WI38 (cell line): ENCODE results near the gene GPR137B.

Experiments
- H3K4me3 ChIP-seq: 2 replicates; pipeline ENCODE4 v1.5.1; 2011; ENCODE audit warnings: low read depth, mild to moderate bottlenecking, control low read depth, low read length
- TF ChIP-seq, protein P1 (sequence below): IDR thresholded peaks from 2 replicates; pipeline ENCODE4 v1.5.1; 2012; ENCODE audit warnings: low read depth, mild to moderate bottlenecking, control low read depth, low read length

GPR137B gene

DNA sequence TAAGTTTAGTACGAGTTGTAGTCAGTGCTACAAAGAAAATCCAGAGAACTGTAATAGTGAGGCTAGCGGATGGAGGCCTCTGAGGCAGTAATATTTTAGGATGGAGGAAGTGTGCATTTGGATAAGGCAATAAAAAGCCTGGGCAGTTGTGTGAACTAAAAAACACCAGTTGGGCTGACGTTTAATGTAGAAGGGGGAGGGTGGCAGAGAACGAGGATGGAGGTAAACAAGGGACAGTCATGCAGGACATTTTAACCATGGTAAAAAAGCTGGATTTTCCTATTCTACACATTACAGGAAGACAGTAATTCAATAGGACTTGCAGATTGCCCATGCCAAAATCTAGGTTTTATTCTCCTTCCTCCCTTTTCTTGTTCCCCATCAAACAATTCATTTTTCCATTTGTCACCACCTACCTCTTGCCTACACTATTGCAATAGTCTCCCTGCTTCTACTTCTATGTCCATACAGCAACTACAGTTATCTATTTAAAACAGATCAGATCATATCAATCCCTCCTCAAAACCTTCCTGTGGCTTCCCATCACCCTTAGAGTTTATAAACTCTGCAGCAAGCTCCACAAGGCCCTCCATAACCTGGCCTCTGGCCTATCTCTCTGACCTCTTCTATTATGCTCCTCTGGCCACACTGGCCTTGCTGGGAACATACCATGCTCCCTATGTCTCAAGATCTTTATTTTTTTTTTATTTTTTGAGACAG, 111.7 kb downstream of the GPR137B start:
- H3K4me3 ChIP-seq: no peak overlapping the region
- TF ChIP-seq, protein P1, sequence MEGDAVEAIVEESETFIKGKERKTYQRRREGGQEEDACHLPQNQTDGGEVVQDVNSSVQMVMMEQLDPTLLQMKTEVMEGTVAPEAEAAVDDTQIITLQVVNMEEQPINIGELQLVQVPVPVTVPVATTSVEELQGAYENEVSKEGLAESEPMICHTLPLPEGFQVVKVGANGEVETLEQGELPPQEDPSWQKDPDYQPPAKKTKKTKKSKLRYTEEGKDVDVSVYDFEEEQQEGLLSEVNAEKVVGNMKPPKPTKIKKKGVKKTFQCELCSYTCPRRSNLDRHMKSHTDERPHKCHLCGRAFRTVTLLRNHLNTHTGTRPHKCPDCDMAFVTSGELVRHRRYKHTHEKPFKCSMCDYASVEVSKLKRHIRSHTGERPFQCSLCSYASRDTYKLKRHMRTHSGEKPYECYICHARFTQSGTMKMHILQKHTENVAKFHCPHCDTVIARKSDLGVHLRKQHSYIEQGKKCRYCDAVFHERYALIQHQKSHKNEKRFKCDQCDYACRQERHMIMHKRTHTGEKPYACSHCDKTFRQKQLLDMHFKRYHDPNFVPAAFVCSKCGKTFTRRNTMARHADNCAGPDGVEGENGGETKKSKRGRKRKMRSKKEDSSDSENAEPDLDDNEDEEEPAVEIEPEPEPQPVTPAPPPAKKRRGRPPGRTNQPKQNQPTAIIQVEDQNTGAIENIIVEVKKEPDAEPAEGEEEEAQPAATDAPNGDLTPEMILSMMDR: no peak

DNA sequence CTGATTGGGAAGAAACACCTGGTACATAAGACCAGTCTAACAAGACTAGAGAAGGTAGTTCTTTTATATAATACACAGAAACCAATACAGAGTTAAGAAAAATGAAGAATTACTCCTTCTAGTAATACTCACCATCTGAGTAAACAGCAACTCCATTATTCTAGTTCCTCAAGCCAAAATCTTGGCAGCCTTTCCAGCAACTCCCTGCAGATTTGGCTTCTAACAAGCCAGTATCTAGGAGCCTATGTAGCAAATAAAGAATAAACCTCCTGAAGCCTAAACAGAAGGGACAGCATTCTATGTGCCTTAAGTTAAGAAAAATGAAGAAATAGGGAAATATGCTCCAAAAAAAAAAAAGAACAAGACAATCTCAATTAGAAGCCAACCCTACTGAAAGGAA, 114.9 kb downstream of the GPR137B start:
- no peak overlapping the region for H3K4me3 ChIP-seq
- TF ChIP-seq, protein P1: no peak

DNA sequence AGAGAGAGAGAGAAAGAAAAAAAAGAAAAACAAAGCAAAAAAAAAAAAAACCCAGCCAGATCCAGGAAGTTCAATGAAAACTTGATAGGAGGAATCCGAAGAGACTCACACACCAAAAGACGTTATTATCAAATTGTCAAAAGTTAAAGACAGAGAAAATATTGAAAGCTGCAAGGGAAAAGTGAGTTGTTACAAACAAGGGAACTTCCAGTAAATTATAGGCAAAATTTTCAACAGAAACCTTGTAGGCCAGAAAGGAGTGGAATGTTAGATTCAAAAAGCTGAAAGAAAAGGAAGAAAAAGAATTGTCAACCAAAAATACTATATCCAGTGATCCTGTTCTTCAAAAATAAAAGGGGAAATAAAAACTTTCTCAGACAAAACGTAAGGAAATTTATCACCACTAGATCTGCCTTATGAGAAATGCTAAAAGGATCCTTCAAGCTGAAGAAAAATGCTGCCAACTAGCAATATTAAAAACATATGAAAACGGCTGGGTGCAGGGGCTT, 115.8 kb downstream of the GPR137B start:
- no peak overlapping the region for H3K4me3 ChIP-seq
- TF ChIP-seq, protein P1: no peak
